LNCAP (cell line): Measurements from ENCODE around the gene MVB12B.

Source experiments
- TF ChIP-seq, protein P1 (sequence below): fragments of 450-650 bp; IDR thresholded peaks from 2 replicates; pipeline ENCODE4 v1.5.1; 2017; ENCODE audit warnings: mild to moderate bottlenecking

MVB12B gene

DNA sequence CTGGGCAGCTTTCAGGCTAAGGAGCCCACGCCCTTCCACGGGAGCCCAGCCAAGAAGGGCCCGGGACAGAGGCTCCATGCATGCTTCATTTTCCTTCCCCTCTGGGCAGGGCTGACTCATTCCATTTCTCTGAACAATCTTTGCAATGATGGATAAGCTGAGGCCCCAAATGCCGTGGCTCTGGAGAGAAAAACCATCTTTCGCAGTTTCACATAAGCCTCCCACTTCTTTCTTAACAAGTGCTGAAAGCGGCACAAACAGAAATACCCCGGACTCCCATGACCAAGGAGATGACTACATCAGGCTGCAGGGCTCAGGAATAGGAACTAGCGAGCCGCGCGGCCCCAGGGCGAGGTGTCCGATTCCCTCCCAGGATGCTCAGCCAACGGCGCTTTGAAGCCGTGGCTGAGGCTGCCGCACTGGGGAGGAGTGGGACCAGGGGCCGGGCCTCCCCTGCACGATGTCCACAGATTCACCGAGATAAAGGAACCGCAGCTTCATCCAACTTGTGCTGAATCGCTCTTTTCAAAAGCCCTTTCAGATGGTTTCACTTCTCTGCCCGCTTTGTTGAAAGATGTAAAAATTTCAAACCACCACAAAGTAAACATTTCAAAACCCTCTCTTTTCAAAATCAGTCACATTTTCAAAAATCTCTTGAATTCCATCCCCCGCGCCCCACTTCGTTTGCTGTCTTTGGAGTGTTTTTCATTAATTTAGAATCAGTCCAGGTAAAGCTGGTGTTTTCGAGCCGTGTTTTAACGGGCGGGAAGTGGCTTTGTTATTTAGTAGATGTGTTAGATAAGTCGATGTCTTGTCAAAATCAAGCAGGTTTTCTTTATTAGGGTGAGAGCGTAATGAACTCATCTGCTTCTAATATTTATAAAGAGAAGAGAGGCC, 190.6 kb downstream of the MVB12B start:
- TF ChIP-seq, protein P1, sequence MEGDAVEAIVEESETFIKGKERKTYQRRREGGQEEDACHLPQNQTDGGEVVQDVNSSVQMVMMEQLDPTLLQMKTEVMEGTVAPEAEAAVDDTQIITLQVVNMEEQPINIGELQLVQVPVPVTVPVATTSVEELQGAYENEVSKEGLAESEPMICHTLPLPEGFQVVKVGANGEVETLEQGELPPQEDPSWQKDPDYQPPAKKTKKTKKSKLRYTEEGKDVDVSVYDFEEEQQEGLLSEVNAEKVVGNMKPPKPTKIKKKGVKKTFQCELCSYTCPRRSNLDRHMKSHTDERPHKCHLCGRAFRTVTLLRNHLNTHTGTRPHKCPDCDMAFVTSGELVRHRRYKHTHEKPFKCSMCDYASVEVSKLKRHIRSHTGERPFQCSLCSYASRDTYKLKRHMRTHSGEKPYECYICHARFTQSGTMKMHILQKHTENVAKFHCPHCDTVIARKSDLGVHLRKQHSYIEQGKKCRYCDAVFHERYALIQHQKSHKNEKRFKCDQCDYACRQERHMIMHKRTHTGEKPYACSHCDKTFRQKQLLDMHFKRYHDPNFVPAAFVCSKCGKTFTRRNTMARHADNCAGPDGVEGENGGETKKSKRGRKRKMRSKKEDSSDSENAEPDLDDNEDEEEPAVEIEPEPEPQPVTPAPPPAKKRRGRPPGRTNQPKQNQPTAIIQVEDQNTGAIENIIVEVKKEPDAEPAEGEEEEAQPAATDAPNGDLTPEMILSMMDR: no peak

DNA sequence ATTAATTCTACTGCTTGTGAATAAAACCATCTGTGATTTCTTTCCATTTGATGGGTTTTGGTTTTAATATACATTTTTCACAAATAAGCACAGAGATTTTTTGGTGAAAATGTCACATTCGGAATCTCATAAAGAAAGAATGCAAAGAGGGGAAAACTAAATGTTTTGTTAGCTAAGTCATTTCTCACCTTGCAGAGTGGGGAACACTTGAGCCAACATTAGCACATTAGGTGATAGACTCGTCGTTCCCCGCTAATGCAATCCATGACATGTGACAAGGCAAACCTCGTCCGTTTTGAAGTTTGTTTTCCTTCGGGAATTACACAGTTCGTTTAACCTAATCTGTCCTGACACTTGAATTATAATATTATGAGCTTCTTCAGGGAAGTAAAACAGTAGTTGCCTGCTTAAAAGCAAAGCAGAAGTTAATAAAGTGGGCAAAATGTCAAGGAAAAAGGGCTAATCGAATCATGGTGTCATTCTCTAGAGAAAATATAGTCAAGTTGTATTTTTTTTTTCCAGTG, 191.3 kb downstream of the MVB12B start:
- TF ChIP-seq, protein P1: no peak

- TF ChIP-seq, protein P1: no peak
Observed at GRCh38 chr9:126518763-126519162, 192.1 kb downstream of the MVB12B start.

- TF ChIP-seq, protein P1: no peak
Observed at GRCh38 chr9:126519660-126520420, 193.2 kb downstream of the MVB12B start.

DNA sequence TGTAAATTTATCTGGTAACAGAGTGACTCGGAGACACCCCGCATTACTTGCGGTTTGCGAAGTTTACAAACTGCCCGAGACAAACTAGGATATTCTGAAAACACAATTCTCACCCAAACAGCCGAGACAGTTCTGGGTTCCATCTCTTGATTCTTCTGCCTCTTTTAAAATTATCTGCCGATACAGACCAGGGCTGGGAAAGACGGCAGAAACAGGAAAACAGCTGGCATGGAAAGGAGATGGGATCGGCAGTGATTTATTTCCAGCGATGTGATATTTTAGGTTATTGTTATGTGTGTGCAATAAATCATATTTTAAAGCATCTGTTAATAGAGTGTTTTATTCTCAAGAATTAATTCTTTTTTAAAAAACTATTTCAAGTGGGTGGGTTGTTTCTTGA, 193.8 kb downstream of the MVB12B start:
- TF ChIP-seq, protein P1: no peak

DNA sequence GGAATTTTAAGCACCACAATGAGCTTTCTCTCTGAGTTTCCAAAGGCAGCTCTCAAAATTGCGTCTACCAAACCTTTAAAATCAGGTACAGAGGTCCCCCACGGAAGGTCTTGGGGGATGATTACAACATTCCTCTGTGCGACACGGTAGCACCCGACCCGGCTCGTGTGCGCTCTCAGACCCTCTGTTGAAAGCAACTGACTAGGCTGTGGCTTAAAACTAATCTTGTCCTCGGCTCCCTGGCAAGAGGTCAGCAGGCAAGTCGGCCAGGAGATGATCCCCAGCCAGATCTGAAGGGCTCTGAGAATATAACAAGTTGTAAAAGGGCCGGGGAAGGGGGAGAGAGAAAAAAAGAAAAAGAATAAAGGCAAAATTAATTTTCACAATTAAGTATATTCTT, 194.5 kb downstream of the MVB12B start:
- TF ChIP-seq, protein P1: no peak

GRCh38 chr9:126521551-126521950, 194.9 kb downstream of the MVB12B start:
- TF ChIP-seq, protein P1: no peak
